Aorta (tissue), 5 donors: Measurements from ENCODE around the gene MFGE8. TPM values are rescaled to one million over a fixed set of nuclear protein-coding genes. Genes with fewer than 3 reads are reported as not detected.

ENCODE experiments used
- ATAC-seq: fragments of 200-7000 bp; cut with Tn5 transposase; one replicate; pipeline ENCODE4 v1.9.1; 2022; ENCODE audit warnings: moderate library complexity; ENCODE audit not compliant: low FRiP score
- DNase-seq, 2 donors: peaks; one replicate each; pipeline ENCODE4 v3.0.0-alpha.2; 2020
- H3K27ac ChIP-seq, 2 donors: one replicate each; pipeline ENCODE4 v1.5.1; 2013; ENCODE audit warnings: low read length in 2 of 2, mild to moderate bottlenecking in 2 of 2, moderate library complexity in 2 of 2, control low read depth in 1 of 2, inconsistent platforms in 1 of 2, low read depth in 1 of 2
- H3K27me3 ChIP-seq, 2 donors: one replicate each; pipeline ENCODE4 v1.6.1; 2013; ENCODE audit warnings: control low read depth in 1 of 2, low read length in 1 of 2, mild to moderate bottlenecking in 1 of 2, moderate library complexity in 1 of 2; ENCODE audit not compliant: insufficient read depth in 2 of 2, control insufficient read depth in 1 of 2
- H3K36me3 ChIP-seq, 2 donors: one replicate each; pipeline ENCODE4 v1.6.1; 2013; ENCODE audit warnings: control low read depth in 1 of 2, low read length in 1 of 2, mild to moderate bottlenecking in 1 of 2; ENCODE audit not compliant: insufficient read depth in 2 of 2, control insufficient read depth in 1 of 2
- H3K4me1 ChIP-seq, 2 donors: one replicate each; pipeline ENCODE4 v1.6.1; 2013; ENCODE audit warnings: low read length in 2 of 2, control low read depth in 1 of 2, mild to moderate bottlenecking in 1 of 2, moderate library complexity in 1 of 2; ENCODE audit not compliant: insufficient read depth in 2 of 2, control insufficient read depth in 1 of 2
- H3K4me3 ChIP-seq, 2 donors: one replicate each; pipeline ENCODE4 v1.5.1; 2013; ENCODE audit warnings: low read length in 2 of 2, control low read depth in 1 of 2, mild to moderate bottlenecking in 1 of 2
- H3K9me3 ChIP-seq: one replicate; pipeline ENCODE4 v1.6.1; 2013; ENCODE audit warnings: mild to moderate bottlenecking, low read length; ENCODE audit not compliant: control insufficient read depth
- WGBS, 2 donors: extraction: QIAGEN DNeasy Blood & Tissue Kit; methylation state at CpG; one replicate each; pipeline ENCODE4 v1.1.7; 2013; 5-methylcytosine and 5-hydroxymethylcytosine counted together
- intact Hi-C, 2 donors: fragments of 100-400 bp; cut with DNase I; formaldehyde crosslinking; loops; one replicate each; pipeline versions ENCODE4 v1.14.2 to v1.15.0; 2022
- polyA plus RNA-seq, 2 donors: library from polyadenylated mRNA; stranded (reverse); fragments of 200-250 nt; gene quantifications; one replicate each; pipeline ENCODE4 v1.2.3, GENCODE V29; 2013
- total RNA-seq, 2 donors: library from RNA; stranded (reverse); fragmentation: NEBNext Ultra II Directional; extraction: Animal tissue kit (Norgen Biotek cat#: 25700); gene quantifications; one replicate each; pipeline ENCODE4 v1.2.1, GENCODE V29; 2021
- donor health status: healthy with polysubstance abuse.
- donor health status: Bipolar disorder and iron deficiency.
- donor health status: DM: no; HTN: no; CAD: no.
- donor health status: DM: no; HTN: no; CAD: no.
- donor health status: DM: yes; HTN: yes; CAD: no.

Gene MFGE8
- total and polyA plus RNA-seq, 4 donors, result 1,008 to 2,529 (median 1,895) TPM

DNA sequence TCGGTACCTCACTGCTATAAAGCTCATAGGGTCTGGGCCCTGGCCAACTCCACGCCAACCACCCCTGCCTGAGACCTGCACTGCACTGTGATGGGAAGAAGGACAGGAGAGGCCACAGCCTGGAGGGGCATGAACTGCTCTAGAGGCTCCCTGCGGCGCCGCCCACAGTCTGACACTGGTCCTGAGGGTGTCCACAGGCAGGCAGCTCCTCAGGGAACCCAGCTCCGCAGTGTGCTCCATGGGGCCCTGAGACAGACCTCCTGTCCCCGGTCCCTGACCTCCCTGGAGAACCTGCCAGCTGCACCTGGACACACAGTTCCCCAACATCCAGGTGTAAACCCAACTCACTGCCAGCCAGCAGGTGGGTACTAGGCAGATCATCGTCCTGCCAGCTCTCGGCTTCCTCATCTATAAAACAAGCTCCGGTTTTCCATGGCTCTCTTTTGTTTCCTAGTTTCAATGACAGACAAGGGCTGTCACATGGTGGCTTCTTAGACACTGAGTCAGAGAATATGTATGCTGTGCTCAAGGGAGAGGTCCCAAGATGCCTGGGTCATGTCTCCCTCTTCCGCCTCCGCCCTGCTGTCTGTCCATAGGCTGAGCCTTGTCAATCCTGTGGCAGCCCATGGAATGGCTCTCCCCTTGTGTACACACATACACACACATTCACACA lies 12.7 kb downstream of the MFGE8 start:
- Histone ChIP-seq H3K4me1 (peaks cover 1 to 2% of the 10 kb centered on the region in 2 donors), H3K36me3 (peaks cover 5 to 12% of the 10 kb centered on the region in 2 donors)

DNA sequence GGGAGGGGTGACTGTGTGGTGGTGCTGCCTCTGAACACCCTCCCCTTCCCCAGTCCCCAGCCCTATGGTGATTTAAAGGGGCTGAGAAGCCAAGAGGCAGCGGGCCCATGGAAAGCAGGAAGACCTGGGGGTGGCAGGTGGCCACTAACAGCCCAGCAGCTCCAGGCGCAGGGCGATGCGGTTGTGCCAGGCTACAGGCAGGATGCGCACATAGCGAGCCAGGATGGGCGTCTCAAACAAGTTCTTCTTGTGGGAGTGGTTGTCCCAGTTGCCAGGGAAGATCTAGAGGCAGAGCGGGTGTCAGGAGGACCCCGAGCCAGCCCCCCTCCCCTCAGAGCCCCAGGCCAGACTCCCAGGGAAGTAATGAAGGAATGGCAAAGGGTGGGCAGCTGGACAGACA lies 13.9 kb downstream of the MFGE8 start:
- peaks cover 0 to 2% of the 10 kb centered on the region in 2 donors for H3K4me1 ChIP-seq
- H3K9me3 ChIP-seq, result no peaks in the 10 kb centered on the region
- no peaks in the 10 kb centered on the region for H3K27me3 ChIP-seq
- 93 to 98% methylated on average over 9 of the region's 9 CpGs for WGBS, 2 donors
- intact Hi-C loops, result no loop called here
- peak overlapping the region in 1 of 2 donors; percentile 34 for H3K27ac ChIP-seq
- ATAC-seq, result no peak
- no peak overlapping the region for H3K4me3 ChIP-seq
- peaks cover 5 to 10% of the 10 kb centered on the region in 2 donors for H3K36me3 ChIP-seq
- no peak for DNase-seq

More for the DNA sequence above, 12.7 kb downstream of the MFGE8 start:
- Histone ChIP-seq H3K27me3 (no peaks in the 10 kb centered on the region), H3K9me3 (no peaks in the 10 kb centered on the region), H3K27ac (peak overlapping the region in 1 of 2 donors; percentile 66), H3K4me3 (no peak overlapping the region)
- ATAC-seq, result no peak
- WGBS, 2 donors, result 82 to 84% methylated on average over 12 of the region's 12 CpGs
- intact Hi-C loops, result loop anchor here in 1 of 2 donors (5.0 kb wide), 1 partner anchor 277 kb away; no protein-coding TSS in a partner anchor
- no peak for DNase-seq

DNA sequence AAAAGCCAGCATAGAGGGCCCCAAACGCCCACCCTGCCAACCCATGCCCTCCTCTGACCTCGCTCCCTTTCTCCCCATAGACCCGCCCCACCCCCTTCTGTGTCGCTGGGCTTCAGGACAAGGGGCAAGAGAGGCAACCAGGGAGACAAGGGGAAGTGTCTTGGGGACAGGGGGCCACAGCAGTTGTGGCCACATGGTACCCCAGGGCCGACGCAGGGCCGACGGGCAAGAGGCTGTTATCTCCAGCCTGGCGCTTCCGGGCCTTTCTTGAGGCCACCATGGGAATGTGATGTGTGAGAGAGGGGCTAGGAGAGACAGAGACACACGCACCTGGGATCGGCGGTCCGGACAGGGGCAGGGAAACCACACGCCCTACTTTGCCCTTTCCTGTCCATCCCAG lies 14.4 kb downstream of the MFGE8 start:
- WGBS, 2 donors, result 87 to 89% methylated on average over 15 of the region's 15 CpGs

DNA sequence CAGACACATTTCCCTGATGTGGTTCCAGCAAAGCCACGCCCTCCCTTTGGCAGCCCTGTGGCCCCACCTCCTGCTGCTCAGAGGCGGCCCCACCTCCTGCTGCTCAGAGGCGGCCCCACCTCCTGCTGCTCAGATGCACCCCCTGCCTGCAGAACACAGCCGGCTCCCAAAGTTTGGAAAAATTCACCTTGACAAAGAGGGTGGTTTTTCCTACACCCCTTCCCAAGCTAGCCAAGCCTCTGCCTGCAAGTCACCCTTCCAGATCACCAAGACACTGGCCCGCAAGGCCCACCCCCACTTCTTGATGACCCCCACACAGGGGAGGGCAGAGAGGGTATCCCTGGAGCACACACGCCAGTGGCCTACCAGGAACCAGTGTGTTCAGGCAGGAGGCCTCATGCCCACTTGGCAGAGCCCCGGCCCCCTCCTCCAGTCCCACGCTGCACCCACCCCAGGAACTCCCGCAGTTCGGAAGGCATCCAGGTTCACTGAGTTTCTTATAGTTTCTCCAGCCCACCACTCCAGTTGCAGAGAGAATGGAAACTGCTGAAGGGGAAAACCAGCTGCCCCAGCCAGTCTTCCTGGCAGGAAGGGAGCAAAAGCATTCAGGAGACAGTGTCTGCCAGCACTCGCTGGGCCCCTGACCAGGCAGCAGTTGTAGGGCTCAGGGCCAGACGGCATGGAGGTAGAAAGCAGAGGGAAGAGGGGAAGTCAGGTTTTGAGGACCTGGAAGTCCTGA lies 15.6 kb downstream of the MFGE8 start:
- DNase-seq (peak; percentile 93 to 94), ATAC-seq (peak; percentile 90)
- Histone ChIP-seq H3K36me3 (peaks cover 5 to 8% of the 10 kb centered on the region in 2 donors), H3K4me1 (peaks cover 0 to 2% of the 10 kb centered on the region in 2 donors), H3K4me3 (no peak overlapping the region), H3K27me3 (no peaks in the 10 kb centered on the region), H3K27ac (peak overlapping the region in 1 of 2 donors; percentile 81), H3K9me3 (no peaks in the 10 kb centered on the region)
- 1 to 7% methylated on average over 12 of the region's 12 CpGs for WGBS, 2 donors
- intact Hi-C loops, result no loop called here

More for the DNA sequence above, 14.4 kb downstream of the MFGE8 start:
- Histone ChIP-seq H3K36me3 (peaks cover 5 to 9% of the 10 kb centered on the region in 2 donors), H3K4me3 (no peak overlapping the region), H3K27ac (peak overlapping the region in 1 of 2 donors; percentile 32), H3K27me3 (no peaks in the 10 kb centered on the region), H3K9me3 (no peaks in the 10 kb centered on the region), H3K4me1 (peaks cover 0 to 2% of the 10 kb centered on the region in 2 donors)
- no peak for ATAC-seq
- intact Hi-C loops, result no loop called here
- no peak for DNase-seq

DNA sequence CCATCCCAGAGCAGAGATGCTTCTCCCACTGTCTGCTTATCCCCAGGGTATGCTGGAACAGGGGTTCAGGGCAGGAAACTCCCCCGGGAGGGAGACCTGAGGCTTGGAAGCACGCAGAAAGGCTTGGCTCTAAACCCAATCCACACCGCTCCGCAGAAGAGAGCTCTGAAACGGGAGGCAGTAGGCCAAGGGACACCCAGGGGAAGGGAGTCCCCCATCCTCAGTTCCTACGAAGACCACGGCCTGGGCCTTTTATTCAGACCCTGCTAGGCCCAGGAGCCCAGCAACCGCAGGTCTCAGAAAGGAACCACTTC lies 16.1 kb downstream of the MFGE8 start:
- peak overlapping the region; percentile 5 to 85 for H3K27ac ChIP-seq
- H3K4me3 ChIP-seq, result no peak overlapping the region
- intact Hi-C loops, result no loop called here

DNA sequence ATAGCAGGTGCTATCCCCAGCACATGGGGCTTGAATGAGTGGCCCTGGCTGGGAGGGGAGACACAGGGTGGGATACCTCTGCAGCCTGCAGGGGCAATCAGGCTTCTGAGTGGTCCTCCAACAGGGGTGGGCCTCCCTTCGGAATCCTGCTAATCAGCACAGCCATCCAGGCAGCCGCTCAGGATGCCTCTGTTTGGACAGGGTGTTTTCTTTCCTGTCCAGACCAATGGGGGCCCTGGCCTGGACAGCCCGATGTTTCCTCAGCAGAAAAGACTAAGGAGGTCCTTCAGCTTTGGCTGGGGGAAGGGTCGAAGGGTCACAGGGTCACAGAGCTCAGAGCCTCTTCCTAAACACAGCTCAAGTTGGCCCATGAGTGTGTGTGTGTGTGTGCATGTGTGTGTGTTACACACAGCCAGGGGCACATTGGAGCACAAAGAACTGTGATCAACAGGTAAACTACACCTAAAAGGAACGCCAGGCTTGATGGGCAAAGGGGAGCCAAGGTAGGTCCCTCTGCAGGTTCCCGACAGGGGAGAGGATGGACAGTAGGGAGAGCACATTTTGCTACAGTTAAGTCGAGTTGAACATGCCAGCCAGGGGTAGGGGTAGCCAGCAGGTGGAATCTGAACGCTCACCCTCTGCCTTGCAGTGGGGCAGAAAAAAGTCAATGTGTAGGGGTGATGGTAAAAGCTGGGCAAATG lies 16.7 kb downstream of the MFGE8 start:
- no peaks in the 10 kb centered on the region for H3K9me3 ChIP-seq
- intact Hi-C loops, result no loop called here
- 65 to 70% methylated on average over 8 of the region's 8 CpGs for WGBS, 2 donors
- peak overlapping the region in 1 of 2 donors; percentile 85 for H3K27ac ChIP-seq
- peaks cover 0 to 2% of the 10 kb centered on the region in 2 donors for H3K4me1 ChIP-seq
- DNase-seq (no peak), ATAC-seq (no peak)
- H3K36me3 ChIP-seq, result peaks cover 5 to 8% of the 10 kb centered on the region in 2 donors
- no peak overlapping the region for H3K4me3 ChIP-seq
- no peaks in the 10 kb centered on the region for H3K27me3 ChIP-seq

More for the DNA sequence above, 16.1 kb downstream of the MFGE8 start:
- no peaks in the 10 kb centered on the region for H3K9me3 ChIP-seq
- H3K36me3 ChIP-seq, result peaks cover 5 to 8% of the 10 kb centered on the region in 2 donors
- H3K27me3 ChIP-seq, result no peaks in the 10 kb centered on the region
- ATAC-seq, result no peak
- H3K4me1 ChIP-seq, result peaks cover 0 to 2% of the 10 kb centered on the region in 2 donors
- WGBS, 2 donors, result 2 to 3% methylated on average over 8 of the region's 8 CpGs
- no peak for DNase-seq

DNA sequence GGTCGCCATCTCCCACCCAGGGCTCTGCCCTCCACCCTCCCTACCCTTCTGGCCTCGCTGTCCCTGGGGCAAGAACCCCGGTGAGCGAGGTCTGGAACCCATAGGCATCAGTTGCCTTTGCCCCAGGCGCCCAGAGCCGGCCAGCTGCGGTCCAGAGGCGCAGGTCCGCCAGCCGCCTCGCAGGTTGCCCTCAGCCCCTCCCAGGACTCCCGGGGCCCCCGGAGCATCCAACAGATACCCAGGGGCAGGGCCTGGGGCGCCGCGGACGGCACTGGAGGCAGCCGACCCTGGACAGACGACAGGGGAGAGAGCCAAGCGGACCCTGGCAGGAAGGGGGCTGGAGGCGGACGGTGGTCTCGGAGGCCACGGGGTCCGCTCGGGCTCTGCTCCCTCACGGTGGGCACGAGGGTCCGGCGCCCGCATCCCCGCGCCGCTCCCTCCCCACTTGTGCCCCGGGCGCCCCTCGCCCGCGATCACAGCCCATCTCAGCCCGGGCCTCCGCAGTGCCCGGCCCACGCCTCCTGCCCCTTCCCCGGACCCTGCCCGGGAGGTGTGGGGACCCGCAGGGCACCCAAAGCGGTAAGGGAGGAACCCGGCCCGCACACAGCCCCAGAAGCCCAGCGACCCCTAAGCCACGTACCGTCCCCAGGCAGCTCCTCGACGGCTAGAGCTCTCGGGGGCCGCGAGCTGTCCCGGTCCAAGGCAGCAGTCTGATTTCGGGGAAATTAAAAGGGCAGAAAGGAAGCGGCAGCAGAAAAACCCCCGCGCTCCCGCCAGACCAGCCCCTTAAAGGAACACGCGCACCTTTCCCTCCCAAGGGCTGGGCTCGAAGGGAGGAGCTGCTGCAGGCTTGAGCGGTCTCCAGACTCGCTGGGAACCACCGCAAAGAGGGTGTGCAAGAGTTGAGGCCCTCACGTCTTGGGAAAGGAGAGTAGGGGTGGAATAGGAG lies 18.1 kb downstream of the MFGE8 start, which contains the start of gene HAPLN3:
TSS of gene HAPLN3 (minus strand) at position 726 of the 949 bp plus-strand sequence. CDS start 8,246 bp downstream, outside the sequence.
- peak; percentile 79 to 88 for DNase-seq
- intact Hi-C loops, result loop anchor here in 1 of 2 donors (2.0 kb wide), 1 partner anchor 282 kb away; no protein-coding TSS in a partner anchor
- WGBS, 2 donors, result 1% methylated on average over 46 to 70 of the region's 70 CpGs

More for the DNA sequence above, 18.1 kb downstream of the MFGE8 start, which contains the start of gene HAPLN3:
- H3K4me3 ChIP-seq, result peak within 1 kb of the TSS; percentile 67 to 90
- peaks cover 5% of the 10 kb centered on the region in 2 donors for H3K36me3 ChIP-seq
- peaks cover 0 to 2% of the 10 kb centered on the region in 2 donors for H3K4me1 ChIP-seq
- peak within 1 kb of the TSS in 1 of 2 donors; percentile 72 for H3K27ac ChIP-seq
- peak; percentile 25 for ATAC-seq
- no peaks in the 10 kb centered on the region for H3K27me3 ChIP-seq
- H3K9me3 ChIP-seq, result no peaks in the 10 kb centered on the region
